Measurements from ENCODE around the gene OXSR1. TPM values are rescaled to one million over a fixed set of nuclear protein-coding genes. Genes with fewer than 3 reads are reported as not detected.
A peak's percentile ranks its signal among the peaks of the same experiment; 100 is the strongest.
"Not testable (repeated sequence)": the region's sequence is repeated elsewhere in the genome, so short reads cannot be mapped to it uniquely, and the experiment has no call there.

OXSR1 gene
- total and polyA plus RNA-seq, 3 experiments from 2014 or later = 16.4 to 60.0 (median 56.3) TPM

DNA sequence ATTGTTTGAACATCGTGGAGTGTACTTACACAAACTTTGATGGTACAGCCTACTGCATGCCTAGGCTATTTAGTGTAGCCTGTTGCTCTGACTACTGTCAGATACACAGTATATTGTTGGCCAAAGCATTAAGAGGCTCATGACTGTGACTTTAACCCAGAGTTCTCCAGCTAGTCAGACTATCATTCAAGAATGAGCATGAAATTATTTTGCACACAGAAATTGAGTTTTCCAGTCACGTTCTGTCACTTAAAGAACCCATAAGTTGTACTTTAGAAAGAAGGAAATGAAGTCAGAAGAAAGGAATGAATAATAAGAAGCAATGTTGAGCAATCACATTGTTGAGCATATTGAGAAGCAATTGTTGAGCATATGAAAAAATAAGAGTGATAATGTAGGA, 62.7 kb downstream of the OXSR1 start:
- no peak overlapping the region for H3K4me3 ChIP-seq (ENCODE audit: low read length)
- Mint-ChIP-seq H3K27me3 (no peaks in the 10 kb centered on the region), H3K36me3 (peaks cover 7 to 79% (median 24%) of the 10 kb centered on the region in 3 donors), H3K27ac (no peak overlapping the region), H3K4me3 (no peak overlapping the region), H3K9me3 (no peaks in the 10 kb centered on the region), H3K4me1 (peaks cover 0 to 3% (median 0%) of the 10 kb centered on the region in 3 donors)
- no peaks in the 10 kb centered on the region for H3K9me3 ChIP-seq (ENCODE audit: low read length)
- H3K36me3 ChIP-seq (ENCODE audit: insufficient read depth, low read length) = peaks cover 14% of the 10 kb centered on the region
- CTCF ChIA-PET = no interaction called here
- no peaks in the 10 kb centered on the region for H3K27me3 ChIP-seq (ENCODE audit: insufficient read depth, low read length, poor library complexity, severe bottlenecking)
- POLR2A ChIA-PET = no interaction called here
- no peaks in the 10 kb centered on the region for H3K4me1 ChIP-seq (ENCODE audit: insufficient read depth, low read length)
- H3K27ac ChIP-seq (ENCODE audit: low read depth, low read length) = no peak overlapping the region
- no peak for DNase-seq

DNA sequence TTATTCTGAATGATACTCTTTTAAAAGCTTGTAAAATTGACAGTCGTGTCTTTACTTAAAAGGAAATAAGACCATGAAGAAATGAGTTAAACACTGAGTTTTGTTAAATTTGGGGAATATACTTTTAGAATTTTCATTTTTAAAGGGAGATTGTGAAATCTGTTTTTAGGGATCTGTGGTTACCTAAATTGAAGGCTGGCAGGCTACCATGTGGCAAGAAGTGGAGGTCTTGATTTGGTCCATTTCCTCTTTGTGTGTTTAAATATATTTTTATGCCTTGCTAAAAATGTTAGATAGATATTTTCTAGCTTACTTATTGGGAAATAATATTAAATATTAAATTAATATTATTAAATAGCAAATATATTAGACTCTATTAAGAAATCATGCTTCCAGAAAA, 63.7 kb downstream of the OXSR1 start:
- H3K4me3 ChIP-seq (ENCODE audit: low read length) = no peak overlapping the region
- Mint-ChIP-seq H3K4me1 (peaks cover 0 to 3% (median 0%) of the 10 kb centered on the region in 3 donors), H3K9me3 (no peaks in the 10 kb centered on the region), H3K27ac (no peak overlapping the region), H3K4me3 (no peak overlapping the region), H3K36me3 (peaks cover 7 to 82% (median 30%) of the 10 kb centered on the region in 3 donors), H3K27me3 (no peaks in the 10 kb centered on the region)
- no peak overlapping the region for H3K27ac ChIP-seq (ENCODE audit: low read depth, low read length)
- CTCF ChIA-PET = no interaction called here
- no peaks in the 10 kb centered on the region for H3K9me3 ChIP-seq (ENCODE audit: low read length)
- no peaks in the 10 kb centered on the region for H3K27me3 ChIP-seq (ENCODE audit: insufficient read depth, low read length, poor library complexity, severe bottlenecking)
- no peak for DNase-seq
- H3K4me1 ChIP-seq (ENCODE audit: insufficient read depth, low read length) = no peaks in the 10 kb centered on the region
- peaks cover 9% of the 10 kb centered on the region for H3K36me3 ChIP-seq (ENCODE audit: insufficient read depth, low read length)
- POLR2A ChIA-PET = no interaction called here

GRCh38 chr3:38232701-38233100, 67.4 kb downstream of the OXSR1 start:
- POLR2A ChIA-PET = no interaction called here
- H3K36me3 ChIP-seq (ENCODE audit: insufficient read depth, low read length) = peaks cover 20% of the 10 kb centered on the region

GRCh38 chr3:38235466-38235865, 70.1 kb downstream of the OXSR1 start:
- H3K36me3 ChIP-seq (ENCODE audit: insufficient read depth, low read length) = peaks cover 29% of the 10 kb centered on the region
- H3K27ac ChIP-seq (ENCODE audit: low read depth, low read length) = no peak overlapping the region
- H3K9me3 Mint-ChIP-seq = peaks cover 8 to 29% (median 22%) of the 10 kb centered on the region in 5 donors
- no peak for DNase-seq
- ChIA-PET POLR2A (no interaction called here), CTCF (no interaction called here)
- no peak overlapping the region for H3K4me3 ChIP-seq (ENCODE audit: low read length)
- H3K27ac Mint-ChIP-seq = peak overlapping the region in 1 of 8 donors; percentile 80
- no peaks in the 10 kb centered on the region for H3K27me3 Mint-ChIP-seq
- H3K9me3 ChIP-seq (ENCODE audit: low read length) = no peaks in the 10 kb centered on the region
- no peaks in the 10 kb centered on the region for H3K27me3 ChIP-seq (ENCODE audit: insufficient read depth, low read length, poor library complexity, severe bottlenecking)
- no peak overlapping the region for H3K4me3 Mint-ChIP-seq
- H3K4me1 ChIP-seq (ENCODE audit: insufficient read depth, low read length) = no peaks in the 10 kb centered on the region
- H3K4me1 Mint-ChIP-seq = no peaks in the 10 kb centered on the region
- H3K36me3 Mint-ChIP-seq = peaks cover 60 to 92% (median 61%) of the 10 kb centered on the region in 3 donors

More at GRCh38 chr3:38232701-38233100, 67.4 kb downstream of the OXSR1 start:
- H3K36me3 Mint-ChIP-seq = peaks cover 35 to 87% (median 43%) of the 10 kb centered on the region in 3 donors
- H3K4me3 ChIP-seq (ENCODE audit: low read length) = no peak overlapping the region
- no peaks in the 10 kb centered on the region for H3K4me1 ChIP-seq (ENCODE audit: insufficient read depth, low read length)
- DNase-seq = no peak
- CTCF ChIA-PET = no interaction called here
- no peak overlapping the region for H3K27ac ChIP-seq (ENCODE audit: low read depth, low read length)
- peaks cover 0 to 3% (median 0%) of the 10 kb centered on the region in 3 donors for H3K4me1 Mint-ChIP-seq
- peaks cover 4 to 15% (median 6%) of the 10 kb centered on the region in 5 donors for H3K9me3 Mint-ChIP-seq
- no peaks in the 10 kb centered on the region for H3K27me3 Mint-ChIP-seq
- no peaks in the 10 kb centered on the region for H3K9me3 ChIP-seq (ENCODE audit: low read length)
- peak overlapping the region in 3 of 8 donors; percentile 48 to 91 (median 71) for H3K27ac Mint-ChIP-seq
- H3K4me3 Mint-ChIP-seq = no peak overlapping the region
- no peaks in the 10 kb centered on the region for H3K27me3 ChIP-seq (ENCODE audit: insufficient read depth, low read length, poor library complexity, severe bottlenecking)

DNA sequence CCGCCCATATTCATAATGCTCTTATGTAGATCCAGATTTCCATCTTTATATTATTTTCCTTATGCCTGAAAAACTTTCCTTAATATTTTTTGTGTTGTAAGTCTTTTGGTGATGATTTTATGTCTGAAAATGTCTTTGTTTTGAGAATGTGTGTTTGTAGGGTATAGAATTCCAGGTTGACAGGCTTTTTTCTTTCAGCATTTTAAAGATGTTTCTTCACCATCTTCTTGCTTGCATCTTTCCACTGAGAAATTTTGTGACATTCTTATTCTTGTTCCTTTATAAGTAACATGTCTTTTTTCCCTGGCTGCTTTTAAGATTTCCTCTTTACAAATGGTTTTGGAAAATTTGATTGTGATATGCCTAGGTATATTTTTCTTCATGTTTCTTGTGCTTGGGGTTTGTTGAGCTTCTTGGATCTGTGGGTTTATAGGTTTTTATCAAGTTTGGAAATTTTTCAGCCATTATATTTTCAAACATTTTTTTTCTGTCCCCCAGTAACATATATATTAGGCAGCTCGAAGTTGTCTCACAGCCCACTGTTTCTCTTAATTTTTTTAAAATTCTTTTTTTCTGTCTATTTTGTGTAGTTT, 73.2 kb downstream of the OXSR1 start:
- Histone ChIP-seq H3K9me3 (ENCODE audit: low read length) (no peaks in the 10 kb centered on the region), H3K4me1 (ENCODE audit: insufficient read depth, low read length) (no peaks in the 10 kb centered on the region), H3K27ac (ENCODE audit: low read depth, low read length) (no peak overlapping the region), H3K4me3 (ENCODE audit: low read length) (no peak overlapping the region), H3K27me3 (ENCODE audit: insufficient read depth, low read length, poor library complexity, severe bottlenecking) (no peaks in the 10 kb centered on the region), H3K36me3 (ENCODE audit: insufficient read depth, low read length) (peaks cover 24% of the 10 kb centered on the region)
- Mint-ChIP-seq H3K4me1 (peaks cover 2 to 4% (median 3%) of the 10 kb centered on the region in 3 donors), H3K27ac (no peak overlapping the region), H3K9me3 (peaks cover 8 to 29% (median 22%) of the 10 kb centered on the region in 5 donors), H3K36me3 (peaks cover 57 to 84% (median 61%) of the 10 kb centered on the region in 3 donors), H3K27me3 (no peaks in the 10 kb centered on the region), H3K4me3 (no peak overlapping the region)
- POLR2A ChIA-PET = no interaction called here
- no peak for DNase-seq
- CTCF ChIA-PET = interaction anchor here (1.2 kb wide), 1 partner anchor 102 kb away, joined by 3 read pairs; the partner anchor contains the start of gene ACAA1

- H3K9me3 ChIP-seq (ENCODE audit: low read length); DNase-seq; H3K4me1 ChIP-seq (ENCODE audit: insufficient read depth, low read length); H3K27me3 Mint-ChIP-seq; H3K4me1 Mint-ChIP-seq; POLR2A ChIA-PET; CTCF ChIA-PET; H3K27ac ChIP-seq (ENCODE audit: low read depth, low read length); H3K27me3 ChIP-seq (ENCODE audit: insufficient read depth, low read length, poor library complexity, severe bottlenecking); H3K4me3 ChIP-seq (ENCODE audit: low read length); H3K4me3 Mint-ChIP-seq: not testable (repeated sequence)
- peaks cover 21% of the 10 kb centered on the region for H3K36me3 ChIP-seq (ENCODE audit: insufficient read depth, low read length)
- peak overlapping the region in 1 of 8 donors; percentile 29 for H3K27ac Mint-ChIP-seq
- H3K36me3 Mint-ChIP-seq = peaks cover 24 to 74% (median 36%) of the 10 kb centered on the region in 3 donors
- H3K9me3 Mint-ChIP-seq = peaks cover 4 to 17% (median 12%) of the 10 kb centered on the region in 5 donors
Observed at GRCh38 chr3:38242812-38243211, 77.5 kb downstream of the OXSR1 start.

DNA sequence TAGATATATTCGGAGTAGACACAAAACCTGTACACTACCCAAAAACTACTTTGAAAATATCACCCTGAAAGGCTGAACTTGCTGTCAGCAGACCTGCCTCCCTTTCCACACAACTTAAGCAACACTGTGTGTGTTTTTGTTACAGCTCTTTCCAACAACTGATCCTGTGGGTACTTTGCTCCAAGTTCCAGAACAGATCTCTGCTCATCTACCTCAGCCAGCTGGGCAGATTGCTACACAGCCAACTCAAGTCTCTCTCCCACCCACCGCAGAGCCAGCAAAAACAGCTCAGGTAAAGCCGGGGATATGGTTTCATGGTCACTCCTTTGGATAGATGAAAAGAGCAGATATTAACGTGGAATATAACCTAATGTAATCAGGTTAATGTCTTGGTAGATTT, 80.6 kb downstream of the OXSR1 start:
- no peak for DNase-seq
- ChIA-PET POLR2A (no interaction called here), CTCF (no interaction called here)

GRCh38 chr3:38247366-38248035, 82.2 kb downstream of the OXSR1 start:
- Mint-ChIP-seq H3K27ac (peak overlapping the region in 4 of 8 donors; percentile 38 to 67 (median 56)), H3K4me1 (peaks cover 3 to 10% (median 6%) of the 10 kb centered on the region in 3 donors), H3K4me3 (no peak overlapping the region), H3K9me3 (no peaks in the 10 kb centered on the region), H3K36me3 (peaks cover 5 to 85% (median 30%) of the 10 kb centered on the region in 3 donors), H3K27me3 (no peaks in the 10 kb centered on the region)
- DNase-seq = no peak
- H3K36me3 ChIP-seq (ENCODE audit: insufficient read depth, low read length) = peaks cover 12% of the 10 kb centered on the region
- ChIA-PET CTCF (interaction anchor here (0.9 to 1.2 kb wide), 3 partner anchors 14 to 130 kb away, joined by 3 read pairs; no protein-coding TSS in a partner anchor), POLR2A (no interaction called here)
- no peak overlapping the region for H3K27ac ChIP-seq (ENCODE audit: low read depth, low read length)
- H3K9me3 ChIP-seq (ENCODE audit: low read length) = no peaks in the 10 kb centered on the region
- no peaks in the 10 kb centered on the region for H3K27me3 ChIP-seq (ENCODE audit: insufficient read depth, low read length, poor library complexity, severe bottlenecking)
- H3K4me3 ChIP-seq (ENCODE audit: low read length) = no peak overlapping the region
- no peaks in the 10 kb centered on the region for H3K4me1 ChIP-seq (ENCODE audit: insufficient read depth, low read length)

More for the DNA sequence above, 80.6 kb downstream of the OXSR1 start:
- no peak overlapping the region for H3K4me3 ChIP-seq (ENCODE audit: low read length)
- no peak overlapping the region for H3K27ac ChIP-seq (ENCODE audit: low read depth, low read length)
- no peaks in the 10 kb centered on the region for H3K9me3 ChIP-seq (ENCODE audit: low read length)
- Mint-ChIP-seq H3K36me3 (peaks cover 5 to 77% (median 24%) of the 10 kb centered on the region in 3 donors), H3K4me3 (no peak overlapping the region), H3K4me1 (peaks cover 3 to 11% (median 6%) of the 10 kb centered on the region in 3 donors), H3K27ac (no peak overlapping the region), H3K9me3 (no peaks in the 10 kb centered on the region), H3K27me3 (no peaks in the 10 kb centered on the region)
- no peaks in the 10 kb centered on the region for H3K4me1 ChIP-seq (ENCODE audit: insufficient read depth, low read length)
- peaks cover 12% of the 10 kb centered on the region for H3K36me3 ChIP-seq (ENCODE audit: insufficient read depth, low read length)
- H3K27me3 ChIP-seq (ENCODE audit: insufficient read depth, low read length, poor library complexity, severe bottlenecking) = no peaks in the 10 kb centered on the region

All from CD8-positive, alpha-beta memory T cell (primary cell).